GM23338 (cell line): ENCODE data around the gene ATP5PD. TPM values are rescaled to one million over a fixed set of nuclear protein-coding genes. Genes with fewer than 3 reads are reported as not detected.

Experiments used
- ATAC-seq: fragments of 200-7000 bp; cut with Tn5 transposase; 3 replicates; pipeline ENCODE4 v1.9.1; 2020
- DNase-seq: peaks from one replicate; pipeline ENCODE4 v3.0.0-alpha.2; 2015; ENCODE audit warnings: low spot score
- H2AFZ ChIP-seq: fragments of 200-600 bp; sonication (generic); 2 replicates; pipeline ENCODE4 v1.8.0; 2016; ENCODE audit warnings: antibody characterized with exemption, mild to moderate bottlenecking, moderate library complexity
- H3F3A ChIP-seq: fragments of 200-600 bp; sonication (generic); replicated peaks from 2 replicates; pipeline ENCODE4 v1.8.0; 2017; ENCODE audit warnings: antibody characterized with exemption, mixed run types, low read depth
- H3K27ac ChIP-seq: fragments of 200-600 bp; sonication (generic); 2 replicates; pipeline ENCODE4 v1.6.1; 2016; ENCODE audit warnings: low read depth
- H3K27me3 ChIP-seq: fragments of 200-600 bp; sonication (generic); 2 replicates; pipeline ENCODE4 v1.8.0; 2016; ENCODE audit warnings: mild to moderate bottlenecking, mixed run types, moderate library complexity; ENCODE audit not compliant: insufficient read depth
- H3K36me3 ChIP-seq: fragments of 200-600 bp; sonication (generic); 2 replicates; pipeline ENCODE4 v1.8.0; 2016; ENCODE audit warnings: mild to moderate bottlenecking; ENCODE audit not compliant: insufficient read depth
- H3K4me1 ChIP-seq: fragments of 200-600 bp; sonication (generic); 2 replicates; pipeline ENCODE4 v1.8.0; 2016; ENCODE audit warnings: mild to moderate bottlenecking, moderate library complexity; ENCODE audit not compliant: insufficient read depth
- H3K4me2 ChIP-seq: fragments of 200-600 bp; sonication (generic); 2 replicates; pipeline ENCODE4 v1.7.1; 2017; ENCODE audit warnings: mixed run types
- H3K4me3 ChIP-seq: fragments of 200-600 bp; sonication (generic); 2 replicates; pipeline ENCODE4 v1.6.1; 2016; ENCODE audit warnings: mixed run types
- H3K79me2 ChIP-seq: fragments of 200-600 bp; sonication (generic); replicated peaks from 2 replicates; pipeline ENCODE4 v1.8.0; 2017; ENCODE audit warnings: mild to moderate bottlenecking; ENCODE audit not compliant: insufficient read depth
- H3K9me2 ChIP-seq: fragments of 200-600 bp; sonication (generic); 2 replicates; pipeline ENCODE4 v1.8.0; 2017; ENCODE audit not compliant: insufficient read depth
- H4K20me1 ChIP-seq: fragments of 200-600 bp; sonication (generic); replicated peaks from 2 replicates; pipeline ENCODE4 v1.8.0; 2017; ENCODE audit warnings: mild to moderate bottlenecking; ENCODE audit not compliant: insufficient read depth
- H3K27ac Mint-ChIP-seq: 2 replicates; pipeline ENCODE4 v1.8.0; 2020; ENCODE audit warnings: inconsistent platforms, mild to moderate bottlenecking, moderate library complexity, mixed read lengths
- H3K27me3 Mint-ChIP-seq: 3 replicates; pipeline ENCODE4 v1.8.0; 2022; ENCODE audit warnings: low read depth, mild to moderate bottlenecking, moderate library complexity, mixed read lengths, inconsistent platforms; ENCODE audit not compliant: insufficient read depth, poor library complexity
- H3K36me3 Mint-ChIP-seq: 3 replicates; pipeline ENCODE4 v1.8.0; 2021; ENCODE audit warnings: low read depth, mild to moderate bottlenecking, inconsistent platforms, moderate library complexity, mixed read lengths
- H3K4me1 Mint-ChIP-seq: 3 replicates; pipeline ENCODE4 v1.8.0; 2020; ENCODE audit warnings: mild to moderate bottlenecking, inconsistent platforms, mixed read lengths
- H3K4me3 Mint-ChIP-seq: 3 replicates; pipeline ENCODE4 v1.8.0; 2021; ENCODE audit warnings: moderate library complexity, mild to moderate bottlenecking, inconsistent platforms, mixed read lengths
- H3K9me3 Mint-ChIP-seq: 3 replicates; pipeline ENCODE4 v1.8.0; 2020; ENCODE audit warnings: moderate library complexity, mild to moderate bottlenecking, inconsistent platforms, mixed read lengths
- CTCF ChIP-seq, 2 experiments: fragments of 200-600 bp in 1 of 2; sonication (generic) in 1 of 2; conservative IDR thresholded peaks; 2 replicates each; pipeline versions ENCODE4 v1.5.1 to v1.6.1; 2016 to 2017; ENCODE audit warnings: antibody characterized with exemption in 2 of 2, low read depth in 2 of 2, mild to moderate bottlenecking in 2 of 2, moderate library complexity in 1 of 2
- EZH2 ChIP-seq: fragments of 200-600 bp; sonication (generic); IDR thresholded peaks from one replicate; pipeline ENCODE4 v1.8.0; 2017; ENCODE audit warnings: antibody characterized with exemption, mild to moderate bottlenecking, low read depth; ENCODE audit not compliant: unreplicated experiment
- EZH2phosphoT487 ChIP-seq: fragments of 200-600 bp; sonication (generic); IDR thresholded peaks from one replicate; pipeline ENCODE4 v1.8.1; 2018; ENCODE audit warnings: antibody characterized with exemption; ENCODE audit not compliant: unreplicated experiment
- POLR2AphosphoS5 ChIP-seq: IDR thresholded peaks from 2 replicates; pipeline ENCODE4 v1.6.1; 2016; ENCODE audit warnings: antibody characterized with exemption, low read depth
- REST ChIP-seq: IDR thresholded peaks from one replicate; pipeline ENCODE4 v1.6.1; 2018; ENCODE audit warnings: antibody characterized with exemption; ENCODE audit not compliant: unreplicated experiment
- STAT1 ChIP-seq: IDR thresholded peaks from one replicate; pipeline ENCODE4 v1.6.1; 2016; ENCODE audit warnings: antibody characterized with exemption; ENCODE audit not compliant: unreplicated experiment
- ZNF114 ChIP-seq: fragments of 250-450 bp; sonication (Bioruptor Pico); IDR thresholded peaks from 2 replicates; pipeline ENCODE4 v1.5.0; 2020; ENCODE audit warnings: mild to moderate bottlenecking, moderate library complexity
- ZNF462 ChIP-seq: fragments of 250-450 bp; sonication (Bioruptor Pico); IDR thresholded peaks from 2 replicates; pipeline ENCODE4 v1.5.0; 2020; ENCODE audit warnings: mild to moderate bottlenecking, moderate library complexity
- polyA plus RNA-seq: library from polyadenylated mRNA; unstranded; fragments of >200 nt; fragmentation: Nextera tagmentation; extraction: Ambion mirVana; gene quantifications from 2 replicates; pipeline ENCODE4 v1.2.1, GENCODE V29; 2016
- total RNA-seq: library from RNA; depleted of rRNA; stranded (reverse); fragments of >200 nt; shearing (Covaris generic); gene quantifications from 2 replicates; pipeline ENCODE4 v1.2.3, GENCODE V29; 2014

The ATP5PD gene
- total and polyA plus RNA-seq, 2 experiments from 2014 or later = 244 to 1,144 TPM

- TF ChIP-seq REST (no peak), EZH2 (no peak), ZNF114 (no peak), EZH2phosphoT487 (no peak)
Observed at GRCh38 chr17:75005291-75005690, 41.5 kb downstream of the ATP5PD start (continued).

GRCh38 chr17:75004371-75004770, 42.4 kb downstream of the ATP5PD start:
- no peak overlapping the region for H2AFZ ChIP-seq
- Mint-ChIP-seq H3K27me3 (peaks cover 6% of the 10 kb centered on the region), H3K27ac (no peak overlapping the region), H3K9me3 (no peaks in the 10 kb centered on the region; the same call in 2 of the 3 replicates), H3K4me3 (no peak overlapping the region), H3K4me1 (peaks cover 2% of the 10 kb centered on the region; the same call in 1 of the 3 replicates), H3K36me3 (peaks cover 14% of the 10 kb centered on the region)
- no peak for ATAC-seq
- no peaks in the 10 kb centered on the region for H3K79me2 ChIP-seq
- peaks cover 3% of the 10 kb centered on the region; the same call in 1 of the 2 replicates for H3K36me3 ChIP-seq
- no peaks in the 10 kb centered on the region; the same call in 1 of the 2 replicates for H4K20me1 ChIP-seq
- H3K4me1 ChIP-seq = peaks cover 4% of the 10 kb centered on the region; the same call in 1 of the 2 replicates
- no peak overlapping the region for H3K27ac ChIP-seq
- no peaks in the 10 kb centered on the region for H3K27me3 ChIP-seq
- H3K4me3 ChIP-seq = no peak overlapping the region
- H3F3A ChIP-seq = no peaks in the 10 kb centered on the region
- no peaks in the 10 kb centered on the region for H3K9me2 ChIP-seq
- DNase-seq = no peak
- no peak overlapping the region for H3K4me2 ChIP-seq
- TF ChIP-seq POLR2AphosphoS5 = no peak
- TF ChIP-seq EZH2 = no peak
- no peak for TF ChIP-seq REST
- no peak for TF ChIP-seq CTCF (conservative IDR thresholded peaks at IDR 0.05; ENCODE audit: low read depth in 2 of 2)
- TF ChIP-seq STAT1 = no peak
- no peak for TF ChIP-seq ZNF462 (CRISPR knock-in tag)
